Thoracic aorta (tissue), 2 donors: ENCODE measurements around the gene OR2AP1. TPM values are rescaled to one million over a fixed set of nuclear protein-coding genes. Genes with fewer than 3 reads are reported as not detected.
"Not testable (repeated sequence)": the region's sequence is repeated elsewhere in the genome, so short reads cannot be mapped to it uniquely, and the experiment has no call there.

Source experiments
- ATAC-seq: fragments of 150-250 bp; one replicate; pipeline ENCODE4 v1.8.0; 2017; ENCODE audit warnings: low read depth; ENCODE audit not compliant: insufficient number of reproducible peaks, low FRiP score
- DNase-seq: peaks from one replicate; pipeline ENCODE4 v3.0.0-alpha.2; 2020; ENCODE audit warnings: low spot score
- H3K27ac ChIP-seq, 2 donors: fragments of 200-600 bp; sonication (generic); 1 replicate in 1 of 2; 2 replicates in 1 of 2; pipeline ENCODE4 v1.5.1; 2016; ENCODE audit warnings: mild to moderate bottlenecking in 2 of 2, moderate library complexity in 2 of 2
- H3K27me3 ChIP-seq: fragments of 200-600 bp; sonication (generic); replicated peaks from 2 replicates; pipeline ENCODE4 v1.6.0; 2016; ENCODE audit warnings: mild to moderate bottlenecking; ENCODE audit not compliant: insufficient read depth
- H3K36me3 ChIP-seq: fragments of 200-600 bp; sonication (generic); one replicate; pipeline ENCODE4 v1.5.1; 2016
- H3K4me1 ChIP-seq, 2 donors: fragments of 200-600 bp; sonication (generic); 1 replicate in 1 of 2; 2 replicates in 1 of 2; pipeline versions ENCODE4 v1.5.1 to v1.6.0; 2016; ENCODE audit warnings: low read depth in 2 of 2, mild to moderate bottlenecking in 1 of 2; ENCODE audit not compliant: control insufficient read depth in 1 of 2
- H3K4me3 ChIP-seq: fragments of 200-600 bp; sonication (generic); 2 replicates; pipeline ENCODE4 v1.5.1; 2016; ENCODE audit warnings: mild to moderate bottlenecking
- H3K9me3 ChIP-seq: fragments of 200-600 bp; sonication (generic); 2 replicates; pipeline ENCODE4 v1.5.1; 2016
- total RNA-seq, 2 donors: library from RNA; depleted of rRNA; stranded (reverse); fragments of >200 nt; gene quantifications; one replicate each; pipeline versions ENCODE4 v1.1.0 to v1.2.3, GENCODE V29; 2016
- TF ChIP-seq, protein P1 (sequence below): fragments of 200-600 bp; sonication (generic); IDR thresholded peaks from one replicate; pipeline ENCODE4 v1.5.1; 2019; ENCODE audit warnings: antibody characterized with exemption

Gene OR2AP1
- total RNA-seq, 2 donors from 2014 or later: not detected

- Histone ChIP-seq H3K27me3 (no peaks in the 10 kb centered on the region), H3K4me1 (no peaks in the 10 kb centered on the region), H3K36me3 (no peaks in the 10 kb centered on the region), H3K9me3 (no peaks in the 10 kb centered on the region), H3K4me3 (no peak overlapping the region), H3K27ac (no peak overlapping the region)
- no peak for ATAC-seq
- no peak for DNase-seq
- TF ChIP-seq, protein P1, sequence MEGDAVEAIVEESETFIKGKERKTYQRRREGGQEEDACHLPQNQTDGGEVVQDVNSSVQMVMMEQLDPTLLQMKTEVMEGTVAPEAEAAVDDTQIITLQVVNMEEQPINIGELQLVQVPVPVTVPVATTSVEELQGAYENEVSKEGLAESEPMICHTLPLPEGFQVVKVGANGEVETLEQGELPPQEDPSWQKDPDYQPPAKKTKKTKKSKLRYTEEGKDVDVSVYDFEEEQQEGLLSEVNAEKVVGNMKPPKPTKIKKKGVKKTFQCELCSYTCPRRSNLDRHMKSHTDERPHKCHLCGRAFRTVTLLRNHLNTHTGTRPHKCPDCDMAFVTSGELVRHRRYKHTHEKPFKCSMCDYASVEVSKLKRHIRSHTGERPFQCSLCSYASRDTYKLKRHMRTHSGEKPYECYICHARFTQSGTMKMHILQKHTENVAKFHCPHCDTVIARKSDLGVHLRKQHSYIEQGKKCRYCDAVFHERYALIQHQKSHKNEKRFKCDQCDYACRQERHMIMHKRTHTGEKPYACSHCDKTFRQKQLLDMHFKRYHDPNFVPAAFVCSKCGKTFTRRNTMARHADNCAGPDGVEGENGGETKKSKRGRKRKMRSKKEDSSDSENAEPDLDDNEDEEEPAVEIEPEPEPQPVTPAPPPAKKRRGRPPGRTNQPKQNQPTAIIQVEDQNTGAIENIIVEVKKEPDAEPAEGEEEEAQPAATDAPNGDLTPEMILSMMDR: no peak
Observed at GRCh38 chr12:55582066-55582465, 9.8 kb downstream of the OR2AP1 start.

DNA sequence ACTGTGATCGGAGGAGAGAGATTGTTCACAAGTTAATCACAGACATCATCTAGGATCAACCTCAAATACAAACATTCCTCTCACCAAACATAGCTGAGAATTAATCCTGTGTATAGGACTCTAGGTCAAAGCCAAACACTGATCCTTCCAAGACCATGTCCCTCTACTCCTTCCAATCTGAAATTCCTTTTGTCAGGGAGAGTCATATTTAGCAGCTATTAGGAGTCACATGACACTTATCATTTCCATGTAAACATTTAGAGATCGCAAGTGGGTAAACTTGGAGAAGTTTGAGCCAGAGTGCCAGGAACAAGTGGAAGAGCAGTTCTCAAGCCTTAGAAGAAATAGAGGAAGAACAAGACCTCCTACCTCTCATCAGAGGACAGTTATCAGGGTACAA is 13.5 kb downstream of the OR2AP1 start:
- no peaks in the 10 kb centered on the region for H3K9me3 ChIP-seq
- TF ChIP-seq, protein P1: no peak
- no peaks in the 10 kb centered on the region for H3K4me1 ChIP-seq
- H3K27me3 ChIP-seq: no peaks in the 10 kb centered on the region
- H3K36me3 ChIP-seq: no peaks in the 10 kb centered on the region
- ATAC-seq (no peak), DNase-seq (no peak)
- no peak overlapping the region for H3K27ac ChIP-seq
- H3K4me3 ChIP-seq: no peak overlapping the region

DNA sequence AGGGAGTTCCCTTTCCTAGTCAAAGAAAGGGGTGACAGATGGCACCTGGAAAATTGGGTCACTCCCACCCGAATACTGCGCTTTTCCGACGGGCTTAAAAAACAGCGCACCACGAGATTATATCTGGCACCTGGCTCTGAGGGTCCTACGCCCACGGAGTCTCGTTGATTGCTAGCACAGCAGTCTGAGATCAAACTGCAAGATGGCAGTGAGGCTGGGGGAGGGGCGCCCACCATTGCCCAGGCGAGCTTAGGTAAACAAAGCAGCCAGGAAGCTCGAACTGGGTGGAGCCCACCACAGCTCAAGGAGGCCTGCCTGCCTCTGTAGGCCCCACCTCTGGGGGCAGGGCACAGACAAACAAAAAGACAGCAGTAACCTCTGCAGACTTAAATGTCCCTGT is 17.9 kb downstream of the OR2AP1 start:
- not testable (repeated sequence) for H3K4me3 ChIP-seq, ATAC-seq, H3K4me1 ChIP-seq, H3K27ac ChIP-seq, DNase-seq, H3K9me3 ChIP-seq, H3K36me3 ChIP-seq, H3K27me3 ChIP-seq

GRCh38 chr12:55607821-55608594 is 35.7 kb downstream of the OR2AP1 start:
- Histone ChIP-seq H3K27ac (no peak overlapping the region), H3K36me3 (no peaks in the 10 kb centered on the region), H3K9me3 (no peaks in the 10 kb centered on the region), H3K4me1 (no peaks in the 10 kb centered on the region), H3K4me3 (no peak overlapping the region), H3K27me3 (no peaks in the 10 kb centered on the region)
- ATAC-seq (no peak), DNase-seq (no peak)
- TF ChIP-seq, protein P1: no peak

DNA sequence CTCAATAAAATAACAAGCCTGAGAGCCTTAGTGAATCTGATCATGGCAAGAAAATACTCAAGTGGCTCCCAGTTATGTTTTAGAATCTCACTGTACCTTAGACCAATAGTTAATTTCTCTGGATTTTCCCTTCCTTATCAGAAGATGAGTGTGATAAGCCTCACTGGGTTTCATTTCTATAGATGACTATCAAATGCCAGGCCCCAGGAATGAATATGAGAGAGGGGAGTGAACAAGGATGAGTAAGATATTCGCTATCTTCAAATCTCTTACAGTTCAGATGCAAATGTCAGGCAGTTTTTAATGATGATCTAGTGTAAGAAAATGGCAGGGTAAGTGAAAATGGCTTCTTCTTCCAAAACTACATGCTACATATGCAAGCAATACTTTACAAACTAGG is 38.3 kb downstream of the OR2AP1 start:
- no peak overlapping the region for H3K4me3 ChIP-seq
- TF ChIP-seq, protein P1: no peak
- no peaks in the 10 kb centered on the region for H3K9me3 ChIP-seq
- H3K36me3 ChIP-seq: no peaks in the 10 kb centered on the region
- no peak overlapping the region for H3K27ac ChIP-seq
- H3K27me3 ChIP-seq: no peaks in the 10 kb centered on the region
- no peaks in the 10 kb centered on the region for H3K4me1 ChIP-seq
- ATAC-seq (no peak), DNase-seq (no peak)

GRCh38 chr12:55612646-55613045 is 40.4 kb downstream of the OR2AP1 start:
- TF ChIP-seq, protein P1: no peak
- Histone ChIP-seq H3K36me3 (no peaks in the 10 kb centered on the region), H3K4me1 (no peaks in the 10 kb centered on the region), H3K4me3 (no peak overlapping the region), H3K9me3 (no peaks in the 10 kb centered on the region), H3K27ac (no peak overlapping the region), H3K27me3 (no peaks in the 10 kb centered on the region)
- ATAC-seq (no peak), DNase-seq (no peak)
